ENCODE data around the gene SLC9B1.

DNA sequence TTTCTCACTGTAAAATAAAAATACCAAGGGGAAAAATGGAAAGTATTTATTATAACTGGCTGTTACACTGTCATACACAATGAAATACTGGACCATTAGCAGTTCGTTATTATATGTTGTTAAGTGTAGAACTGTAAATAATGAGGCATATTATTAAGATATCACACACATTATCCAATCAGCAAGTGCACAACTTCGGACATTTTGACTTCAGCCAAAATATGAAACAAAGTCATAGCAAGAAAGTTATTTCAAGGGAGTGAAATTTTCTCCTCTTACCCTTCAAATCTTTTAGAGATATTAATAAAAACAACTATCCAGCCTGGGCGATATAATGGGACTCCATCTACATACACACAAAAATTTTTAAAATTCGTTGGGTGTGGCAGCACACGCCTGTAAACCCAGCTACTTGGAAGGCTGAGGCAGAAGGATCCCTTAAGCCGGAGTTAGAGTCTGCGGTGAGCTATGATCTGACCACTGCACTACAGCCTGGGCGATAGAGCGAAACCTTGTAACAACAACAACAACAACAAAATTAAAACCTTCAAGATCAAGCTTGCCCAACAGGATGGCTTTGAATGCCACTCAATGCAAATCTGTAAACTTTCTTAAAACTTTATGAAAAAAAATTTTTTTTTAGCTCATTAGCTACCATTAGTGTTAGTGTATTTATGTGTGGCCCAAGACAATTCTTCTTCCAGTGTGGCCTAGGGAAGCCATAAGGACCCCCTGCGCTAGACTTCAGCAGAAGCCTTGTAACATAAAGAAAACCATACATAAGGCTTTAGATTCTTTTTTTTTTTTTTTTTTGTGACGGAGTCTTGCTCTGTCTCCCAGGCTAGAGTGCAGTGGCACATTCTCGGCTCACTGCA is 152.0 kb downstream of the SLC9B1 start:
- TF ChIP-seq, protein P1, sequence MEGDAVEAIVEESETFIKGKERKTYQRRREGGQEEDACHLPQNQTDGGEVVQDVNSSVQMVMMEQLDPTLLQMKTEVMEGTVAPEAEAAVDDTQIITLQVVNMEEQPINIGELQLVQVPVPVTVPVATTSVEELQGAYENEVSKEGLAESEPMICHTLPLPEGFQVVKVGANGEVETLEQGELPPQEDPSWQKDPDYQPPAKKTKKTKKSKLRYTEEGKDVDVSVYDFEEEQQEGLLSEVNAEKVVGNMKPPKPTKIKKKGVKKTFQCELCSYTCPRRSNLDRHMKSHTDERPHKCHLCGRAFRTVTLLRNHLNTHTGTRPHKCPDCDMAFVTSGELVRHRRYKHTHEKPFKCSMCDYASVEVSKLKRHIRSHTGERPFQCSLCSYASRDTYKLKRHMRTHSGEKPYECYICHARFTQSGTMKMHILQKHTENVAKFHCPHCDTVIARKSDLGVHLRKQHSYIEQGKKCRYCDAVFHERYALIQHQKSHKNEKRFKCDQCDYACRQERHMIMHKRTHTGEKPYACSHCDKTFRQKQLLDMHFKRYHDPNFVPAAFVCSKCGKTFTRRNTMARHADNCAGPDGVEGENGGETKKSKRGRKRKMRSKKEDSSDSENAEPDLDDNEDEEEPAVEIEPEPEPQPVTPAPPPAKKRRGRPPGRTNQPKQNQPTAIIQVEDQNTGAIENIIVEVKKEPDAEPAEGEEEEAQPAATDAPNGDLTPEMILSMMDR (conservative IDR thresholded peaks at IDR 0.05 in 1 of 2, IDR thresholded peaks at IDR 0.05 in 1 of 2; ENCODE audit: low read depth in 1 of 2, low read length in 2 of 2): no peak
- no peak for TF ChIP-seq EZH2 (IDR thresholded peaks at IDR 0.05; ENCODE audit: low read length, missing control alignments)

Measured in fibroblast of lung (primary cell).